AG10803 (cell line): ENCODE data around the gene PLCB4.

Experiments used
- DNase-seq: peaks from one replicate; pipeline ENCODE4 v3.0.0; 2010; ENCODE audit warnings: low read depth
- H3K4me3 ChIP-seq: 2 replicates; pipeline ENCODE4 v1.5.1; 2011; ENCODE audit warnings: mild to moderate bottlenecking, low read length, control low read depth
- CTCF ChIP-seq: conservative IDR thresholded peaks from 2 replicates; pipeline ENCODE4 v1.5.1; 2011; ENCODE audit warnings: mild to moderate bottlenecking, low read length, control low read depth, inconsistent platforms

PLCB4 gene

GRCh38 chr20:9454791-9455190, 385.9 kb downstream of the PLCB4 start:
- TF ChIP-seq CTCF: no peak
- DNase-seq: peak; percentile 46

GRCh38 chr20:9457136-9457535, 388.2 kb downstream of the PLCB4 start:
- TF ChIP-seq CTCF: no peak
- no peak for DNase-seq
- H3K4me3 ChIP-seq: no peak overlapping the region

More at GRCh38 chr20:9454791-9455190, 385.9 kb downstream of the PLCB4 start:
- no peak overlapping the region for H3K4me3 ChIP-seq

- no peak overlapping the region for H3K4me3 ChIP-seq
- DNase-seq: peak; percentile 51
- TF ChIP-seq CTCF: peak; percentile 39; the same call in 1 of the 2 replicates
These were observed 389.4 kb downstream of the PLCB4 start for GRCh38 chr20:9458138-9458796.

- no peak for TF ChIP-seq CTCF
- DNase-seq: peak; percentile 68
- no peak overlapping the region for H3K4me3 ChIP-seq
These were observed 391.6 kb downstream of the PLCB4 start for GRCh38 chr20:9460518-9460917.

GRCh38 chr20:9467995-9468394, 399.1 kb downstream of the PLCB4 start:
- DNase-seq: no peak
- peak; percentile 44 for TF ChIP-seq CTCF
- no peak overlapping the region for H3K4me3 ChIP-seq

- no peak for TF ChIP-seq CTCF
- H3K4me3 ChIP-seq: no peak overlapping the region
- DNase-seq: peak; percentile 46
These were observed 406.0 kb downstream of the PLCB4 start for GRCh38 chr20:9474835-9475415.

- DNase-seq: no peak
- TF ChIP-seq CTCF: no peak
- H3K4me3 ChIP-seq: no peak overlapping the region
These were observed 406.6 kb downstream of the PLCB4 start for GRCh38 chr20:9475456-9475855.
